HT-29 (cell line): ENCODE measurements around the gene ATN1. TPM values are rescaled to one million over a fixed set of nuclear protein-coding genes. Genes with fewer than 3 reads are reported as not detected.
"Not testable (repeated sequence)": the region's sequence is repeated elsewhere in the genome, so short reads cannot be mapped to it uniquely, and the experiment has no call there.

Source experiments
- DNase-seq: peaks from one replicate; pipeline ENCODE4 v3.0.0-alpha.2; 2015; ENCODE audit warnings: low spot score
- total RNA-seq: library from RNA; depleted of rRNA; stranded (reverse); fragments of >200 nt; shearing (Covaris generic); gene quantifications from 2 replicates; pipeline ENCODE4 v1.2.3, GENCODE V29; 2014; rRNA removed

ATN1 gene, protein sequence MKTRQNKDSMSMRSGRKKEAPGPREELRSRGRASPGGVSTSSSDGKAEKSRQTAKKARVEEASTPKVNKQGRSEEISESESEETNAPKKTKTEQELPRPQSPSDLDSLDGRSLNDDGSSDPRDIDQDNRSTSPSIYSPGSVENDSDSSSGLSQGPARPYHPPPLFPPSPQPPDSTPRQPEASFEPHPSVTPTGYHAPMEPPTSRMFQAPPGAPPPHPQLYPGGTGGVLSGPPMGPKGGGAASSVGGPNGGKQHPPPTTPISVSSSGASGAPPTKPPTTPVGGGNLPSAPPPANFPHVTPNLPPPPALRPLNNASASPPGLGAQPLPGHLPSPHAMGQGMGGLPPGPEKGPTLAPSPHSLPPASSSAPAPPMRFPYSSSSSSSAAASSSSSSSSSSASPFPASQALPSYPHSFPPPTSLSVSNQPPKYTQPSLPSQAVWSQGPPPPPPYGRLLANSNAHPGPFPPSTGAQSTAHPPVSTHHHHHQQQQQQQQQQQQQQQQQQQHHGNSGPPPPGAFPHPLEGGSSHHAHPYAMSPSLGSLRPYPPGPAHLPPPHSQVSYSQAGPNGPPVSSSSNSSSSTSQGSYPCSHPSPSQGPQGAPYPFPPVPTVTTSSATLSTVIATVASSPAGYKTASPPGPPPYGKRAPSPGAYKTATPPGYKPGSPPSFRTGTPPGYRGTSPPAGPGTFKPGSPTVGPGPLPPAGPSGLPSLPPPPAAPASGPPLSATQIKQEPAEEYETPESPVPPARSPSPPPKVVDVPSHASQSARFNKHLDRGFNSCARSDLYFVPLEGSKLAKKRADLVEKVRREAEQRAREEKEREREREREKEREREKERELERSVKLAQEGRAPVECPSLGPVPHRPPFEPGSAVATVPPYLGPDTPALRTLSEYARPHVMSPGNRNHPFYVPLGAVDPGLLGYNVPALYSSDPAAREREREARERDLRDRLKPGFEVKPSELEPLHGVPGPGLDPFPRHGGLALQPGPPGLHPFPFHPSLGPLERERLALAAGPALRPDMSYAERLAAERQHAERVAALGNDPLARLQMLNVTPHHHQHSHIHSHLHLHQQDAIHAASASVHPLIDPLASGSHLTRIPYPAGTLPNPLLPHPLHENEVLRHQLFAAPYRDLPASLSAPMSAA (N-terminal part only)
- 22.0 and 36.9 TPM in 2 replicates for total RNA-seq

DNA sequence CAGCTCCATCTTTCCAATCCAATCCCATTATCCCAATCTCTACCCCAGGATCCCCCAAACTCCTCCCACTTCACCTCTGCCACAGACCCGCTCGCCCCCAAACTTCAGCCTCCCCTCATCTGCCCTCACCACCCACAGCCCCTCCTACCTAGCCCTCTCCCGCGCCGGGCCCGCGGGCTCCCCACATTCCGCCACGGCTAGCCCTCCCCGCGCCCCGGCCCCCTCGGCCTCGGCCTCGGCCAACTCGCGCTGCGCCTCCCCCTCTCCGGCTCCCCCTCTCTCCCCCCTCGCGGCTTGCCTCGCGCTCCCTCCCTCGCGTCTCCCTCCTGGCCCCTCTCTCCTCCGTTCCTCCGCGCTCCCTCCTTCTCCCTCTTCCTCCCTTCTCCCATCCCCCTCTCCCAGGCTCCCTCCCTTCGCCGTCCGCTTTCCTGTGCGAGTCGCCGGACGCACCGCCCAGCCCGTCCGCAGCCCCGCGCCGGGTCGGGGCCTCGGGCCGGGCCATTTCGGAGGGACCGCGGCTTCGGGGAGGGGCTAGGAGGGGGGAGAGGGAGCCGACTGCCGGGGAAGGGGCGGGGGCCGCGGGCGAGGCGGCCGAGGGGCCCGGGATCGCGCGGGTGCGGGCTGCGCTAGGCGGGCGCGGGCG is at the start of gene ATN1:
Gene ATN1 (plus strand): TSS at position 581 of the 643 bp plus-strand sequence. CDS start 6,043 bp downstream, outside the sequence.
- DNase-seq = peak; percentile 51

- DNase-seq = not testable (repeated sequence)
Measured at GRCh38 chr12:6879824-6880223, 47.9 kb upstream of the ATN1 start.

DNA sequence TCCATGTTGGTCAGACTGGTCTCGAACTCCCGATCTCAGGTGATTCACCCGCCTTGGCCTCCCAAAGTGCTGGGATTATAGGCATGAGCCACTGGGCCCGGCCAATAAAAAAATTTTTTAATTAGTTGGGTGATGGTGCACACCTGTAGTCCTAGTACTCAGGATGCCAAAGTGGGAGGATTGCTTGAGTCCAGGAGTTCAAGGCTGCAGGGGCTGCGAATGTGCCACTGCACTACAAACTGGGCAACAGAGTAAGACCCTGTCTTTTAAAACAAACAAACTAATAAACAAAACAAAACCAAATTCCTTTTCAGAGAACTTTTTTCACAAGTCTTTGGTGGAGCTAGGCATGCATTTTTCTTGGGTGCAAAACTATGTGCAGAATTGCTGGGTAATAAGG is 44.5 kb upstream of the ATN1 start:
- no peak for DNase-seq

GRCh38 chr12:6883683-6884082 is 44.1 kb upstream of the ATN1 start:
- no peak for DNase-seq

GRCh38 chr12:6884539-6884938 is 43.2 kb upstream of the ATN1 start:
- no peak for DNase-seq

DNA sequence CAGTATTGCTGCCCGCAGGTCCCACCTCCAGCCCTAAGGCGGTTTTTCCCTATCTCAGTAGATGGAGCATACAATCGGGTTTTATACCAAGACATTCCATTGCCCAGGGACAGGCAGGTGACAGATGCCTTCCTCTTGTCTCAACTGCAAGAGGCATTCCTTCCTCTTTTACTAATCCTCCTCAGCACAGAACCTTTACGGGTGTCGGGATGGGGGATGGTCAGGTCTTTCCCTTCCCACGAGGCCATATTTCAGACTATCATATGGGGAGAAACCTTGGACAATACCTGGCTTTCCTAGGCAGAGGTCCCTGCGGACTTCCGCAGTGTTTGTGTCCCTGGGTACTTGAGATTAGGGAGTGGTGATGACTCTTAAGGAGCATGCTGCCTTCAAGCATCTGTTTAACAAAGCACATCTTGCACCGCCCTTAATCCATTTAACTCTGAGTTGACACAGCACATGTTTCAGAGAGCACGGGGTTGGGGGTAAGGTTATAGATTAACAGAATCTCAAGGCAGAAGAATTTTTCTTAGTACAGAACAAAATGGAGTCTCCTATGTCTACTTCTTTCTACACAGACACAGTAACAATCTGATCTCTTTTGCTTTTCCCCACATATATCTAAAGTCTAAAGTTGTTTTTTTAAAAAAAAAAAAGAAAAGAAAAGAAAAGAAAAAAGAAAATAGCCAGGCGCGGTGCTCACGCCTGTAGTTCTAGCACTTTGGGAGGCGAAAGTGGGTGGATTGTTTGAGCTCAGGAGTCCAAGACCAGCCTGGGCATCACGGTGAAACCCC is 41.4 kb upstream of the ATN1 start:
- DNase-seq = not testable (repeated sequence)

GRCh38 chr12:6887460-6887859 is 40.3 kb upstream of the ATN1 start:
- no peak for DNase-seq

DNA sequence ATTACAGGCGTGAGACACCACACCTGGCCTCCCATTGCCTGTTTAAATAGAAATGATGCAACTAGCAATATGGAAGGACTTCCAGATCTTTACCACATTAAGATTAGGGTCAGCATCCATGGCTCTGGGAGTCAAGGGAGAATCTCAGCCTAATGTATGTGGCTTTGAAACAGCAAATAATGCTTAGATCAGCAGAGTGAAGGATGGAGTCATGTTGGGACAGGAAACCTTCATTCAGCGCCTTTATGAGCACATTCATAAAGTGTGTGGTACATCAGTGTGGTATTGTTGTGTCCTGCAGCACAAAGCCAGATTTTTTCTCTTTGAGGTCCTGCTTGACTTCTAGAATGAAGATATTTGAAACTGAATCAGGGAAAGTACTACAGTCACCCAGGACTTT is 39.4 kb upstream of the ATN1 start:
- no peak for DNase-seq

DNA sequence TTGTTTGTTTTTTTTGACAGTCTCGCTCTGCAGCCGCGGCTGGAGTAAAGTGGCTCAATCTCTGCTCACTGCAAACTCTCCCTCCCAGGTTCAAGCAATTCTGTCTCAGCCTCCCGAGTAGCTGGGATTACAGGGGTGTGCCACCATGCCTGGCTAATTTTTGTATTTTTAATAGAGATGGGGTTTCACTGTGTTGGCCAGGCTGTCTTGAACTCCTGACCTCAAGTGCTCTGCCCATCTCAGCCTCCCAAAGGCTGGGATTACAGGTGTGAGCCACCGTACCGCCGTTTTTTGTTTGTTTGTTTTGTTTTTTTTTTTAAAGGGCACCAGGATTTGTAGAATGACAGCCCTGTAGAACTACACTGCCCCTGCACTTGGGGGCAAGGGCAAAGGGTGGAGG is 39.0 kb upstream of the ATN1 start:
- DNase-seq = not testable (repeated sequence)

DNA sequence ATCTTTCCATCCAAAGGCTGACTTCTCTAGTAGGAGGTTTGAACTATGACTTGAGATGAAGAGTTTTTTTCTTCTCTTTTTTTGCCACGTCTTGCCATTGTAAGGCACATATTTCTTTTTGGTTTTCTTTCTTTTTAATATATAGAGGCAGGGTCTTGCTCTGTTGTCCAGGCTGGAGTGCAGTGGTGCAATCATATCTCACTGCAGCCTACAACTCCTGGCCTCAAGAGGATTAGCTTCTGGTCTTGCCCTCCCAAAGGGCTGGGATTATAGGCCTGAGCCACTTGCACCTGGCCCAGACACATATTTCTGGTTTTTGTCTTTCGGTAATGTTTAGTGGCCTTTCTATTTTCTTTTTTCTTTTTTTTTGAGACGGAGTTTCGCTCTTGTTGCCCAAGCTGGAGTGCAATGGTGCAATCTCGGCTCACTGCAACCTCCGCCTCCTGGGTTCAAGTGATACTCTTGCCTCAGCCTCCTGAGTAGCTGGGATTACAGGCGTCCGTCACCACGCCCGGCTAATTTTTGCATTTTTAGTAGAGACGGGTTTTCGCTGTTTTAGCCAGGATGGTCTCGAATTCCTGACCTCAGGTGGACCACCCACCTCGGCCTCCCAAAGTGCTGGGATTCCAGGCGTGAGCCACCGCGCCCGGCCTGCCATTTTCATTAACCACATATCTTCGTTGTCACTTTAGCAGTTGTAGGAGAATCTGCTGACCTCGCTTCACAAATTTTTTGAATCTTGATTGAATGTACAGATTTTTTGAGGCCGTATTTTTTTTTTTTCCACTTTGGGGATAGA is 37.8 kb upstream of the ATN1 start:
- DNase-seq = not testable (repeated sequence)

GRCh38 chr12:6890789-6891645 is 36.7 kb upstream of the ATN1 start:
- DNase-seq = peak; percentile 97

DNA sequence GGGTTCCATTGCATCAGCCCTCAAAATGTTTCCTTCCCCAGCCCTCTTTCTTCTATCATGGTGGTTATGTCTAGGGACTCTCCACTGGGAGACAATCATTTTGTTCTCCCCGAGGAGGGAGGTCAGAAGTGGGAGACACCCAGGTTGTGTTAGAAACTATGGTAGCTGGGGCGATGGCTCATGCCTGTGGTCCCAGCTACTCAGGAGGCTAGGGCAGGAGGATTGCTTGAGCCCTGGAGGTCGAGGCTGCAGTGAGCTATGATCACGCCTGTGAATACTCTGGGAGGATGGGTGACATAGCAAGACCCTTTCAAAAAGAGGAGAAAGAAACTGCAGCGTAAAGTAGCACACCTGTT is 36.1 kb upstream of the ATN1 start:
- DNase-seq = no peak

DNA sequence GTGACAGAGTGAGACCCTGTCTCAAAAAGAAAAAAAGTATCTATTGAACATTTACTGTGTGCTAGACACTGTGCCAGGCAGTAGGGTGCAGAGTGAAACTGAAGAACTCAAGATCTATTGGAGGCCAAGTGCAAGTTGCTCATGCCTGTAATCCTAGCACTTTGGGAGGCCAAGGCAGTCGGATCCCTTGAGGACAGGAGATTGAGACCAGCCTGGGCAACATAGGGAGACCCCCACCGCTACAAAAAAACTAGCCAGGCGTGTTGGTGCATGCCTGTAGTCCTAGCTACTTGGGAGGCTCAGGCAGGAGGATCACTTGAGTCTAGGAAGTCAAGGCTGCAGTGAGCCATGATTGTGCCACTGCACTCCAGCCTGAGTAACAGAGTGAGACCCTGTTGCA is 35.1 kb upstream of the ATN1 start:
- DNase-seq = not testable (repeated sequence)

DNA sequence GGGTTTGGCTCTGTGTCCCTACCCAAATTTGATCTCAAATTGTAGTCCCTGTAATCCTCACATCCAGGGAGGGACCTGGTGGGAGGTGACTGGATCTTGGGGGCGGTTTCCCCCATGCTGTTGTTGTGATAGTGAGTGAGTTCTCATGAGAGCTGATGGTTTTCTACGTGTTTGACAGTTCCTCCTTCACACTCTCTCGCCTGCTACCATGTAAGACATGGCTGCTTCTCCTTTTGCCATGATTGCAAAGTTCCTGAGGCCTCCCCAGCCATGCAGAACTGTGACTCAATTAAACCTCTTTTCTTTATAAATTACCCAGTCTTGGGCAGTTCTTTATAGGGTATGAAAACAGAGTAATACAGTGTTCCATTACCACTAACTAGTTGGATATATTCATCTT is 33.4 kb upstream of the ATN1 start:
- no peak for DNase-seq

- no peak for DNase-seq
Measured at GRCh38 chr12:6896846-6897435, 30.8 kb upstream of the ATN1 start.

GRCh38 chr12:6899427-6899826 is 28.3 kb upstream of the ATN1 start:
- DNase-seq = no peak

- peak; percentile 75 for DNase-seq
Measured at GRCh38 chr12:6899837-6900519, 27.8 kb upstream of the ATN1 start.

- no peak for DNase-seq
Measured at GRCh38 chr12:6902448-6902847, 25.3 kb upstream of the ATN1 start.
